GM18867 (cell line): Measurements from ENCODE around the gene URM1.
"Not testable (repeated sequence)": the region's sequence is repeated elsewhere in the genome, so short reads cannot be mapped to it uniquely, and the experiment has no call there.

Experiments
- ATAC-seq: cut with Tn5 transposase; IDR thresholded peaks from one replicate; pipeline ENCODE4 v1.9.1; 2021; ENCODE audit warnings: mild to moderate bottlenecking, moderate library complexity; ENCODE audit not compliant: unreplicated experiment

URM1 gene

GRCh38 chr9:128406848-128407391 lies 35.7 kb downstream of the URM1 start:
- no peak for ATAC-seq

DNA sequence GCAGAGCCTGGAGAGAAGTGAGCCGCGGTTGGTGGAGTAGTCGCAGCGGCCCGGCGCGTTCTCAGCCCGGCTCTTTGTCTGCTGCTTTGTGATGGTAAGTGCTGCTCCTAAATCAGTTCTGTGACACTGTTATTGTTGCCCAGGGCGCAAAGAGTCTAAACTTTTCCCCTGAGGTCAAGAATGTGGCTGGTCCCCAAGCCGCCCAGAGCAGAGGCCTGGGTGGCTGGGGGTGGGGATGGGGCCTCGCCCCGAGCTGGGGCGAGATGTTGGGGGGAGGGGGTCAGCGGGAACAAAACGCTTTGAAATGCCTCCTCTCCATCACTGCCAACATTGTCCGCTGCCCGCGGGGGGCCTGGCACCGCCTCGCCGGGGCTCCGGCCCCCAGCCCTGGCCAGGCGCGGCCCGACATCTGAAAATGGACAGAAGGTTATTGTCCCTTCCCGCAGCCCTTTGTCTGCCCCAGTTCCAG lies 37.8 kb downstream of the URM1 start:
- no peak for ATAC-seq

- no peak for ATAC-seq
Measured at GRCh38 chr9:128409450-128409849, 38.3 kb downstream of the URM1 start.

DNA sequence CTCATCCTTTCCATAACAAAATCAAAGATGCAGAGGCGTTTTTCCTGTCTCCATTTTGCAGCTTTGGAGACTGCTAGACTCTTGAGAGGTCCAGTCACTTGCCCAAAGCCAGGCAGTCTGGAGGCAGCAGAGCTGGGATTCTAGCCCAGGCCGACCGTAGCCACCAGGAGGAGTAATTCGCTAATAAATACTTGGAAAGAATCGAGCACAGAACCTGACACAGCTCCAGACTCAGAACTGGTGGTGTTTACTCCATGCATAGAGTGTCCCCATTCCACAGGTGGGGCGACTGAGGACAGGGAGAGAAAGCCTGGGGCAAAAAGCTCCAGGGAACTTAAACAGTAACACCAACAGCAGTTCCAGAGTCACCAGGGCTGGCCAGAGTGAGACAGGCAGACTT lies 38.8 kb downstream of the URM1 start:
- no peak for ATAC-seq

DNA sequence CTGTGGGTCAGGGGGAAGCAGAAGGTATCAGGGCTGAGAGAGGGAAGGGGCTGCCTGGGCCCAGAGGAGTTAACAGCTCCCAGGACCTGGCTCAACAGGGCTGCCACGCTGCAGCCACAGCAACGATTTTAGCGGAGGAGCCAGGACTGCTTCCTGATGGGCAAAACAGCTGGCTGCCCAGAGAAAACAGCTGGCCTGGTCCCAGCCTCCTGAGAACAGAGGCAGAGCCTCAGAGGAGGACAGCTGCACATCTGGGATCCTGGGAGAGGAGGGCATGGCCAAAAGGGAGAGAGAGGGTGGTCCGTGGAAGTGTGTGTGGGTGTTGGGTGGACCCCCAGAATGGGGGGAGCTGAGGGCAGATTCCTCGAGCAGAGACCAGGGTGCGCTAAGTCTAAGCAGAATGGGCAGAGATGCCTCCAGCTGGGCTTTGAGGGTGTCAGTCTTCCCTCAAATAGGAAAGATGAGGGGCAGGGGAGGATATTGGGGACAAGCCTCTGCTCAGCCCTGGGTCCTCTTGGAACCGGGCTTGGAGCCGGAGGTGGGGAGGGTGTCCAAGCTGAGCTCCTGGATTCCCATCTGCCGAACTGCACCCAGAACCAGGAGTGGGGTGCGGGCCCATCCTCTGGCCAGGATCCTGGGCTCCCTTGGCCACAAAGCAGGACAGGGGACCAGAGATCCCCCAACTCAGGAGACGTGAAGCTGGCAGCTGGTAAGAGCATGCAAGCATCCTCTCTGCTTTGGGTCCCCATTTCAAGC lies 40.4 kb downstream of the URM1 start:
- ATAC-seq, result no peak

- ATAC-seq, result no peak
Measured at GRCh38 chr9:128412120-128412790, 41.1 kb downstream of the URM1 start.

- not testable (repeated sequence) for ATAC-seq
Measured at GRCh38 chr9:128413728-128414127, 42.6 kb downstream of the URM1 start.

GRCh38 chr9:128414461-128414860 lies 43.3 kb downstream of the URM1 start:
- ATAC-seq, result no peak

GRCh38 chr9:128415281-128415680 lies 44.1 kb downstream of the URM1 start:
- ATAC-seq, result no peak

GRCh38 chr9:128416014-128416413 lies 44.8 kb downstream of the URM1 start:
- no peak for ATAC-seq

- ATAC-seq, result no peak
Measured at GRCh38 chr9:128416432-128417019, 45.4 kb downstream of the URM1 start.

GRCh38 chr9:128419061-128419925 lies 48.1 kb downstream of the URM1 start:
- no peak for ATAC-seq

DNA sequence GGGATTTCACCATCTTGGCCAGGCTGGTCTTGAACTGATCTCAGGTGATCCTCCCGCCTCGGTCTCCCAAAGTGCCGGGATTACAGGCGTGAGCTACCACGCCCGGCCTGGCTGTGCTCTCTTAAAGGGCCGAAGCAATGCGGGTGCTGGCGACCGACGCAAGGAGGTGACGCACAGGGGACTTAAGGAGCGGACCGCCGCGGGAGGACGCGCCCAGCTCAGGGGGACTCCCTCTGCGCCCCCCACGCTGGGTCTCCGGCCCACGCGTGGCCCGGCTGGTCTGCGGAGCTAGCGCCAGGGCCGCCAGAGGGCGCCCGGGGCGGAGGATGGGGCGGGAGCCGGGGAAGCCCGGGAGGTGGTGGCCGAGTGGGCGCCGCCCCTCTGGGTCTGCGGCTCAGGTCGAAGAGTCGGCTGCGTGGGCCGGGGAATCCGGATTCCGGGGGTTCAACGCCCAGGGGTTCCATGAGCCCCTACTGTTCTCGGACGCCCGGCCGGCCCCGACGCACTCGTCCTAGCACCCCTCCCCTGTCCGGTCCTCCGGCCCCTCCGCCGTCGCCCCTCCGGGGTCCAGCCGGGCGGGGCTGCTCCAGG lies 49.0 kb downstream of the URM1 start:
- ATAC-seq, result peak; percentile 75

DNA sequence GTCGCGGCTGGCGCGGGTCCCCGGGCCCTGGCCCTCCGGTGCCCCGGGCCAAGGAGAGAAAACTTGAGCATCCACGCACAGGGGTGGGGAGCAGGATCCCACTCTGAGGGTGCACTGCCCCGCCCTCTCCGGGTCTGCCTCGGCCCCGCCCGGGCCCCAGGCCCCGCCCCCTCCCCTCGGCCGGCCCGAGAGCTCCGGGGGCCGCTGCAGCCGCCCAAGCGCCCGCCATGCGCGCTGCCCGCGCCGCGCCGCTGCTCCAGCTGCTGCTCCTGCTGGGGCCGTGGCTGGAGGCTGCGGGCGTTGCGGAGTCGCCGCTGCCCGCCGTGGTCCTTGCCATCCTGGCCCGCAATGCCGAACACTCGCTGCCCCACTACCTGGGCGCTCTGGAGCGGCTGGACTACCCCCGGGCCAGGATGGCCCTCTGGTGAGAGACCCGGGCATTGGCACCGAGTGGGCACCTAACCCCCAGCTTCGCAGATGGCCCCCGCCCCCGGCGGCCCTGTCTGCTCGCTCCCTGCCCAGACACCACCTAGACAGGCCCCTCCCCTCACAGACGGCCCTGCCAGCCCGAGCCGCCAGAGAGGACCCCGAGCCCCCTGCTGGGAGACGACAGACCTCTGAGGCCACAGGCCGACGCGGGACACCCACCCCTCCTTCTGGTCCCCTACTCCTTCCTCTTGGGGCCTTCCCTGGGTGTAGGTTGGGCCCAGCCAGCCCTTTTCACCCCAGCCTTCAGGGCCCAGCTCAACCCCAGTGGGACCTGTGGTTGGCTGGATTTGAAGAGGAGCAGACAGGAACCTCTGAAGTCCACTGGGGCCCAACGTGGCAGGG lies 49.7 kb downstream of the URM1 start, which contains the start of gene CERCAM:
CERCAM (plus strand) TSS at position 207 of the 831 bp plus-strand sequence; CDS start at position 228, 21 bp downstream.
- ATAC-seq, result peak; percentile 72

DNA sequence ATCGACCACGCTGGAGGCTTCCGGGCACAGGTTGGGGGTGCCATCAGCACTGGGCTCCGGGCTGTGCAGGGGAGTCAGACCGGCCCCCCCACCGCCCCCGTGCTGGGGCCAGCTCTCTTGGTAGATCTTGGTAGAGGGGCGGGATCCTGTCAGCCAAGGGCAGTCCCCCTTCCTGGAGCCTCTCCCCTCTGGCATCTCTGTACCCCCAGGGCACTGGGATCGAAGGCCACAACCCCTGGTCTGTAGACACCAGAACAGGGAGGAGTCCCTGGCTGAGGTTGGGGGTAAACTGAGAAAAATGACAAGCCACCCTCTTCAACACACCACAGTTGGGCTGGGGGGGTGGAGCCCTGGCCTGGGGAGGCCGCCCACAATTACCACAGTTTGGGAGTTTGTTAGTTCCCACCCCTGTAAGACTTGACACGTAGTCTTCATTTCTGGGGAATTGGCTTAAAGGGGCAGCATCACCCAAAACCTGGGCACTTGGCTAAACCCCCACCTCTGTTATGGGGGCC lies 50.4 kb downstream of the URM1 start:
- no peak for ATAC-seq

- not testable (repeated sequence) for ATAC-seq
Measured at GRCh38 chr9:128422022-128422782, 51.0 kb downstream of the URM1 start.

DNA sequence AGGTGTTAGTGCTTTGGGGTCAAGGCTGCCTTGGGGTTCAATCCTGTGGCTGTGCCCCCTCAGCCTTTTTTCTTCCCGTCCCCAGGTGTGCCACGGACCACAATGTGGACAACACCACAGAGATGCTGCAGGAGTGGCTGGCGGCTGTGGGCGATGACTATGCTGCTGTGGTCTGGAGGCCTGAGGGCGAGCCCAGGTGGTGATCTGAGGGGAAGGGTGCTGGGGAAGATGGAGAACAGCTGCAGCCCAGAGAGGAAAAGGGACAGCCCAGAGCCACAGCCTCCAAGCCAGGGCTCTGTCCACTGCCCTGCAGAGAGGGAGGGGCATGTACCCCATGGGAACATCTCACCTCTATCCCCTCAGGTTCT lies 51.6 kb downstream of the URM1 start:
- no peak for ATAC-seq

DNA sequence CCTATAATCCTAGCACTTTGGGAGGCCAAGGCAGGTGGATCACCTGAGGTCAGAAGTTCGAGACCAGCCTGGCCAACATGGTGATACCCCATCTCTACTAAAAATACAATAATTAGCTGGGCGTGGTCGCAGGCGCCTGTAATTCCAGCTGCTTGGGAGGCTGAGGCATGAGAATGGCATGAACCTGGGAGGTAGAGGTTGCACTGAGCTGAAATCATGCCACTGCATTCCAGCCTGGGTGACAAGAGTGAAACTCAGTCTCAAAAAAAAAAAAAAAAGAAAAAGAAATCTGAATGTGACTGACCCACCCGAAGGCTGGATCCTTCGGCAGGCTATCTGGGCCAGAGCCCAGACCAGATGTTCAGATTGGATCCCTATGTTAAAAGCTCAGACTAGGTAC lies 52.2 kb downstream of the URM1 start:
- ATAC-seq, result not testable (repeated sequence)
